GM19328 (cell line): ENCODE measurements around the gene KLF6.

Experiments
- ATAC-seq: cut with Tn5 transposase; IDR thresholded peaks from one replicate; pipeline ENCODE4 v1.9.1; 2021; ENCODE audit warnings: mild to moderate bottlenecking, moderate library complexity; ENCODE audit not compliant: unreplicated experiment

Gene KLF6

DNA sequence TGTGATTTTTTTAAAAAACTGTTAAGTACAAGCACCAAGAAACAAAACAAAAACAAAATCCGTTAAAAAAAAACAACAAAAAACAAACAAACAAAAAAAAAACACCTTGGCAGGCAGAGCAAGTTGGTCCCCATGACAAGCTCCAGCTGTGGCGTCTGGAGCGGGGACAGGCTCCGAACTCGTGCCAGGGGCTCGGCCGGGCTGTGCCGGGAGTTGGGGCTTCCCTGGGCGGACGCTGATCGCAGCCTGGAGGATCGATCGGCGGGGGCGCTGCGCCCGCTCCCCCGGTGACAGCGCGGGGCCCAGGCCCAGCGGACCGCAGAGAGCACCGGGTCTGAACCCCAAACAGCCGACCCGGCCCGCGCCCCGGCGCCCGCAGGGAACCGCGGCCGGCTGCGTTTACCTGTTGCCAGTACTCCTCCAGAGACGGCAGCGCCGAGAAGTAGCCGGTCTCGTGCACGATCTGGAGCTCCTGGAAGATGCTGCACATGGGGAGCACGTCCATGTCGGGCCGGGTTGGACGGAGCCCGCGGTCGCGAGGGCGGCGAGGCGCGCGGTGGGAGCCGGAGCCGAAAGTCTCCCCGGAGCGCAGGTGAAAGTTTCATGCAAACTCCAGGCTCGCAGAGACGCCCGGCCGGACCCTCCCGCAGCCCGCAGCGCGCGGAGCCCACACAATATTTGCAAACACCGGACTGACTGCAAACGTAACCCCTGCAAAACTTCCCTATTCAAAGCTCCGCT is at the start of gene KLF6:
TSS of gene KLF6 (minus strand) at position 700 of the 741 bp plus-strand sequence. CDS start at position 505, 195 bp downstream.
- ATAC-seq = peak; percentile 2

DNA sequence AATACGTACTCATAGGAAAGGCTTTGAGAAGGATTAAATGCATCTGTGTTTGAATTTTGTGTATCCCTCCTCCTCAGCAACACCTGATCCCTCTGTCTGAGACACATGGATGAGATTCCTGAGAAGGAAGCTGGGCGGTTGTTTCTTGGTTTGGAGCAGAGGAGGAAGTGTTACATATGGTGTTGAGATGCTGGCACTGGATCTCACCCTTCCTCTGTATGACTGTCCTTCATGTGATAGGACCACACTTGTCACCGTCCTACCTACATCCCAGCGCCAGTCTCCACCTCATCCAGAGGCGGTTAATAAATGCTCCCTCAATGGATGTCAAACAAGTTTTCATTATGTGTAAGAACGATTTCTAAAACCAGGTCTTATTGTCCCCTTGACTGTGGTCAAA is 49.4 kb upstream of the KLF6 start:
- no peak for ATAC-seq

DNA sequence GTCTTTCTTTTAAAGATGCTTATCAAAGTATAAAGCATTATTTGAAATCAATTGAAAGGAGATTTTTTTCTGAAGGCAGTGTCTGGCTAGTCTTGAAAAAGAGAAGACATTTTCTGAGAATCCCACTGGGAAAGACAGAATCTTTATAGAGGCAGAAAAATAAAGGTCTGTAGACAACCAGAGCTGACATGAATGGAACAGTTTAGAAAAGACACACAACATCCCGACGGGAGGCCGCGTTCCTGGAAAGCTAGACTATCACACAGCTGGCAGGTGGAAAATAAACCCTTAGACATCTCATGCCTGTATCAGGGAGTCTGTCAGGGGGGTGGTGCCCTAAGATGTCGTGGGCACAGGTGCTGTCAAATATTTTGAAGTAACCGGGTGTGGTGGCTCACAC is 48.0 kb upstream of the KLF6 start:
- ATAC-seq = no peak

DNA sequence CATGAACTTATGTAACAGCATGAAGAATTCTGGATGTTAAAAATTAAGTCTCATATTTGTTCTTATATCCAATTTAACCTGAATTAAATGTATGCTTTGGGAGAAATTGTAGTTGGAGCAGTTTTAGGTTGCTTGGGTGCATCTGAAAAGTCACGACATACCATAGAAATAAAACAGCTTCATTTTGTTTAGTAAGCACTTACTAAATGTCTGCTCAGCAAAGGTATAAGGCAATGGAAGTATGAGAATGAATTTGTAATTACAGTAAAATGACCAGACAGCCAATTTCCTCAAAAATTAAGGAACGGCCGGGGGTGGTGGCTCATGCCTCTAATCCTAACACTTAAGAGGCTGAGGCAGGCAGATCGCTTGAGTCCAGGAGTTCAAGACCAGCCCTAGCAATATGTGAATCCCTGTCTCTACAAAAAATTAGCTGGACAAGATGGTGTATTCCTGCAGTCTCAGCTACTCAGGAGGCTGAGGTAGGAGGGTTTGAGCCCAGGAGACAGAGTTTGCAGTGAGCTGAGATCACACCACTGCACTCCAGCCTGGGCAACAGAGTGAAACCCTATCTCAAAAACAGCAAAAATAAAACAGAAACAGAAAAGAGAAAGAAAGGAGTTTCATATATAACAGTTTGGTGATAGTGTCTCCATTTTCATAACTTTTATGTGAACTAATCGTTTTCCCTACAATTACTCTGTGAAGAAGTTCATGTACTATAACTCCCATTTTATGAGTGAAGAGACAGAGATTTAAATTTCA is 47.2 kb upstream of the KLF6 start:
- no peak for ATAC-seq

DNA sequence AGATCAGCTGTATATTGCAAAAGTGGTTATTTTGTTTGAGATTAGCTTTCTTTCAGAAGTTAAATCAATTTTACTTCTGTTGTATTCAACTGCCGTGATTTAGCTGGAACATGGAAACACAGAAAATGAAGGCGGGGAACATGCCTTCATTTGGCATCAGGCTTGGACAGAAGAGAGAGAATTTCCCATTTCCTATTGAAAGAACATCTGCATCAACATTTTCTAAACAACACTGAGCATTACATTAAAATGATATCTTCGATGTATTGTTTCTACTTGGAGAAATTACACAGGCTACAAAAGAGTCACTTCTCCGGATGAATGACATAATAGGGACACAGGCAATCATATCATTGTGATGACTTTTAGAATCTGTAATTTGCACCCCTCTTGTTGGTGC is 46.6 kb upstream of the KLF6 start:
- no peak for ATAC-seq

DNA sequence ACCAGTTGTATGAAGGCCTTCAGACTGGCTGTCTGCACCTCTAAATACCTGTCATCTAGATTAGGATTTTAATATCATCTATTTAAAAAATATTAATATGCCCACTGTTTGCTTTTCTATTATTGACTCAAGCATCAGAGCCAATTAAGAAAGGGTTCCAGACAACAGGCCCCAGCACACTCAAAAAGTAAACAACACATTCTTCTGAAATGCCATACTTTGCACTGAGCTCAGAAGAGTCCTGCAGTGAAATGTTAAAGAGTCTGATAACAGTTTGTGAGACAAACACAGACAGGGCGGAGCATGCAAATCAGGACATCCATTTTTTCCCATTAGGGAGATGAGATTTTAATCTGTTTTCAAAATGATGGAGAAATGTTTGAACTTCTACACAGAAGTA is 45.9 kb upstream of the KLF6 start:
- no peak for ATAC-seq

DNA sequence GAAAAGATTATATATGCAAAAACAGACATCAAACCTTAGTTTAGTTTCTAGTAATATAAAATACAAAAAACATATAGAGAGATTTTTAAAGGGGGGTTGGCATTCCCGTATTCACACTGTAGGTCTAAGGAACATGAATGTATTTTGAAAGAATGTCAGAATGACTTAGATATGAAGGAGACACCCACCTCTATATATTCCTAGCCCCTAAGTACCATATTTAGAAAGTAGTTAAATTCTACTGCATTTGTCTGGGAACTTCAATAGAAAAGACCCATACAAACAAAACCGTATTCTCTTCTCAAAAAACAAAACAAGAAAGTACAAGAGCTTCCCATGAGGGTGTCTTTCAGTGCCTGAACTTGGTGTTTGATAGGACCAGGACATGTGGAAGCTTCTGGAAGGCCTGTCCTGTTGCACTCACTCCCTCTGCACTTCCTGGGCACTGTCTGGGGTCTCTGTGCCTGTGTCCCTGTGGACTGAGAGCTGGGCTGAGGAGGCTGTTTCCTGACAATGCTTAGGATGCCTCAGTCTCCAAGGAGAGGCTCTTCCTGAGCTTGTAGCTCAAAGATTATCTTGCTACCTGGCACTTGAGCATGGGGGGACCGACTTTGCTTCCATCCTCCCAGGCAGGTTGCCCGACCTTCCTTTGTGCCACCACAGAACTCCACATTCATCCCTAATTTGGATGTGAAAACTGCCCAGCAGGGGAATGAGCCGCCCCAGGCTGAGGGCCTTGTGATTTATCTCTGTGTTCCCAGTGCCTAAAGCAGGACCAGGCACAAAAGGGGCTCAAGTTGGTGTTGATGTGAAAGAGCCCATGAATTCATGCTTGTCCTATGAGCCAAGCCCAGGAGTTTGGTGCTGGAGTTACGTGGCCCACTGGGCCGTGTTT is 44.4 kb upstream of the KLF6 start:
- no peak for ATAC-seq

DNA sequence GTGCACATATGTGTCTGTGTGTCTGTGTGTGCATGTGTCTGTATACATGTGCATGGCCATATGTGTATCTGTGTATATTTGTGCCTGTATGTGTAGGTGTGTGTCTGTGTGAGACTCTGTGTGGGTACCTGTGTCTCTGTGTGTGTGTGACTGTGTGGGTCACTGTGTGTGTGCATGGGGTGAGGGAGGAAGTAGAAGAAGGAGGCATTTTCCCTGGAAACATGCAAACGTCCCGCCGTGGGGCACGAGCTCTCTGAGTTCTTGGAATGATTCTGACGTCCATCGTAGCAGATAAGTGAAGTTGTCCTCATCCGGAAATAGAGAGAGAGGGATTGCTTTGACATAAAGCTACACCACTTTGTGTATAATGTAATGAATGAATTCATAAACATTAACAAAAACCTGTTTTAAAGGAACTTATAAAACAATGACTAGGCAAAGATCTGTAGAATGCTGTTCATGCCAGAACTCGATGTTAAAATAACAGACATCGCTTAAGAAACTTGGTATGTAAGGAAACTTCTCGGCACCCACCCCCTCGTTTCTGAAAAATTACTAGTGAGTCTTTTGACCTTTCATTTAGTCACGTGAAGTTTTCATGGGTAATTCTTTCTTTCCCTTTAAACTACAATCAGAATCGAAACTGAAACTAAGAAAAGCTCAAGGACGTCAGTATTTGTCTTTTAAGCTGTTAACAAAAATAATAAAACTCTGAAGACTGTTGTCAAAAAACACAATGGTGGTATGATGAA is 43.6 kb upstream of the KLF6 start:
- ATAC-seq = no peak

DNA sequence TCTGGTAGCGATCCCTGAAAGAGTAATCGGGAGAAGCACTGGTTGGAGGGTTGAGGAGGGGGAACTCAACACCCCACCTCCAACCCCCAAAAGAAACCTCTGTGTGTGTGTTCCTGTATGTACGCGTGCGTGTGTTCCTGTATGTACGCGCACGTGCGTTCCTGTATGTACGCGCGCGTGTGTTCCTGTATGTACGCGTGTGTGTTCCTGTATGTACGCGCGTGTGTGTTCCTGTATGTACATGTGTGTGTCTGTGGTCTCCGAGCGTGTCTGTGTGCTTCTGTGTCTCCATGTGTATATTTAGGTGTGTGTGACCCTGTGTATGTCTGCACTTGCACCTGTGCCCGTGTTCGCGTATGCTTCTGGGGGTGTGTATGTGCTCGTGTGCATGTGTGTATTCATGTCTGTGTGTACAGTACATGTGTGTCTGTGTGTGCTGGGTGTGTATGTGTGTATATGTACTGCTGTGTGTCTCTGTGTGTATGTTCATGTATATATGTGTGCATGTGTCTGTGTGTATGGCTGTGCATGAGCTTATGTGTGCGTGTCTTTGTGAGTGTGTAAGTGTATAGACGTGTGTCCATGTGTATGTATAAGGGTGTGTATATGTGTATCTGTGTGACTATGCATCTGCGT is 42.9 kb upstream of the KLF6 start:
- no peak for ATAC-seq

DNA sequence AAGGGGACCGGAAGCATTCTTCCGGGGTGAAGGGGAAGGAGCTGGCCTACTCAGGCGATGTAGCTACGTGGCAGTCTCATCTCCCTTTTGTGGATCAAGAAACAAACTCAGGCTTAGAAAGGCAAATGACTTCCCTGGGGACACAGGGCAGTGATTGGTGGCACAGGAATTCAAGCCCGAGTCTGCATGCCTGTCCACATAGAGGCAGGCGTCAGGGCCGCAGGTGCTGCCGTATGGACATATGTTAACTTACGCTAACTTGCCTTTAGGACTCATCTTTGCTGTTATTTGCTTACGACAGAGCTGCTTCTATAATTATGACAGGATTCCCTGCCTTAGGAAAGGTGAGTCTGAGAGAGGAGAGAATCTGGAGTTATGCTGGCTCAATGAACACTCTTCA is 42.3 kb upstream of the KLF6 start:
- ATAC-seq = no peak

DNA sequence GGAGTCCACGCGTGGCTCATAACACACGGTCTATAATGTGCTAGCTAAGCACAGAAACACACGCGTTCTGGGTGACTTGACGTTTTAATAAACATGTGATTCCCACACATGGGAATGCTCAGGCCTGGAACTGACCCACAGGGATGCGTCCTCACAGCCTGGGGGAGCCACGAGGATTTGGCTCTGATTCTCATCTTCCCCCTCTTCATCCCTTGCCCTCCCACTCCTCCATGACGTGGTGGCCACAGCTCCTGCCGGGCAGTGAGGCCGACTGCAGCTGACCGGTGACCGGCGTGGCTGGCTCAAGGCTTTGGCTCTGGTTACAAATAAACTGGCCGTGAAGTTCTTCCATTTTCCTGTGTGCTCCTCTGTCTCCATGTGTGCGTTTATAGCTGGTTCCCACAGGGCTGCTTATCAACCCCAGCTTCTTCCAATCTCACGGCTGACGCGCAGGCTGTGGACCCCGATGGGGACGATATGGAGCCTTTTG is 40.9 kb upstream of the KLF6 start:
- ATAC-seq = no peak

DNA sequence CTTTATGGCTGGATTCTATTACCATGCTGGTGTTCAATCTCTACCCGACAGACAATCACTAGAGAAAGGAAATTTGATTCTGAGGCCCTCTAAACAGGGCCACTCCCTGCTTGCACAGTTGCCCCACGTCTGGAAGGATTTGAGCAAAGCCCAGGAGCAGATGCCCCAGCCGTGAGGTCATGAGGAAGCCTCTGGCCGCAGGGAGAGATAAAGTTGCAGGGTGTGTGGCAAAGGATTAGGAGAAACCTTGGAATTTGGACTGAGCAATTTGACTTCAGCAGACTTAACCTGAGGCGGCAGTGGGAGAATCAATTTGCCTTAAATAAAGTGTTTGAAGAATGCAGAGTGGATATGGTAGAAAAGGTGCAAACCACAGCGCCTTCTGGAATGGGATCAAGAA is 40.2 kb upstream of the KLF6 start:
- no peak for ATAC-seq

DNA sequence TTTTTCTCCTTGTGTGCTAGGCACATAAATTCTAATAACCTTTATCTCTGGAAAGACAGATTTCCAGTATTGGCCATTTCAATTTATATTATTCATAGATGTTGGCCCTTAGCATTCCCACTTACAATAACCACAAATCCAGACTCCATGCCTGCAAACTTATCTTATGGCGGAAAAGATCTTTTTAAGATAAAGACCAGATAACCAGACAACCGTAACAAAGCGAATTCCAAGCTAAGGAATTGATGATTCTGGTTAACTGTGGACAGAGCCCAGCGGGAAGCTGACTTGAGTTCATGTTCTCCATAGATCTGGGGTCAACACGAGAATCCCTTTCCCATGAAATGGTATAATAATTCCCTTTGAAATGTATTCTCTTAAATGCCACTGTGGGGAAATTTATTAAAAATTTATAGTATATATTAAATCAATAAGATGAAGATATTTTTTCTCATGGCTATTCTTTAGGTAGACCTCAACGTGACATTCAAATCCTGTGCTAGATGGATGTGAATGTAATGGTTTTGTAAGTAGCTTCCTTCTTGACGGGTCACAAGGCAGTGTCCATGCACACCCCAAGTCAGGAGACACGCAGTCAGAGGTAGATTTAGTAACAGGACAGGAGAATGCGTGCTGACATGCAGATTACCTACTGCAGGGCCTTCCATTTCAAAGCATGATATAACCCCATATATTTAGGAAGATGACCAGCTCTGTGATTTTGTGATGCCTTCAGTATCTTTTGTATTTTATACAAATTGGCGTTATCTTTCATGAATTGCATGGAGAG is 37.7 kb upstream of the KLF6 start:
- ATAC-seq = no peak

DNA sequence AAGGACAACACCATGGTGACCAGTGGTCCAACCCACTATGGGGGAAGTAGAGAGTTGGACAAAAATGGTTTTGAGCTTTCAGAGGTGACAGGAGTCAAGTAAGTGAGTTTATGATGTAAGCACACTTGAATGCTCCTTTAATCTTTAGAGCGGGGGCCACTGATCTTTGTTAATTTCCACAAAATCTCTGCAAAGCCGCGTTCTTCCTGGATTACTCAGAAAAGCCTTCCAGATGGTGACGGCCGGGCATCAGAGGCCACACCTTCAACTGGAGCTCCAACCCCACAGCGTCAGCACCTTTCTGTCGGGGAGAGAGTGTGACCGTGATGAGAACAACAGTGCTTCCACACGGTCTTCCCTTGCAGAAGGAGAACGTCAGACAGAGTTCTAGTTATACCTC is 35.2 kb upstream of the KLF6 start:
- no peak for ATAC-seq

DNA sequence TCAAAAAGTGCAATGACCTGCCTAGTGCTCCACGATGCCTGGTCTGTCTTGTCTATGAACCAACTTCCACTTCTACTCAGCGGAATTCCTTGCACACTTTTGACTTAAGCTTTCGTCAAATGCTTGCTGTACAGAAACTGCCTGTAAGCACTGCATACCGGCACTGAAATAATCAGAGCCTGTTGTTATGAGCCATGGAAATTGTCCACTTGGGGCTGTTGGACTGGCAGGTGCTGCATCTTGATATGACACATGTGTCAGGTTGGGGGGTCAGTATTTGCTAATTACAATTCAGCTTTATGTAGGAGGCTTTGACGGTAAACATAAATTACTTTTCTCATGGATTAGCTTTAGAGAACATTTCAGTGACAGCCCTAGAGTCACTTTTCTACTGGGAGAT is 32.0 kb upstream of the KLF6 start:
- ATAC-seq = no peak

DNA sequence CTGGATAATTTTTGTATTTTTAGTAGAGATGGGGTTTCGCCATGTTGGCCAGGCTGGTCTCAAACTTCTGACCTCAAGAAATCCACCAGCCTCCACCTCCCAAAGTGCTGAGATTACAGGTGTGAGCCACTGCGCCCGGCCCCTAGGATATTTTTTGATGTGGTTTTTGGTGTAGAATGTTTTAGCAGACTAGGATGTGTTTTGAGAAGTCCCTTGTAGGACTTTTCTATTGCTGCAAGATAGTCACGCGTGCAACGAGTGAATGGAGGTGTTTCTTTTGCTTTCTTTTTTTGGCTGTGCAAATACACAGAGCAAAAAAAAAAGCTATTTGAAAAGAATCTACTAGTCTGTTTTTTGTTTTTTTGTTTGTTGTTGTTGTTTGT is 29.8 kb upstream of the KLF6 start:
- ATAC-seq = no peak

DNA sequence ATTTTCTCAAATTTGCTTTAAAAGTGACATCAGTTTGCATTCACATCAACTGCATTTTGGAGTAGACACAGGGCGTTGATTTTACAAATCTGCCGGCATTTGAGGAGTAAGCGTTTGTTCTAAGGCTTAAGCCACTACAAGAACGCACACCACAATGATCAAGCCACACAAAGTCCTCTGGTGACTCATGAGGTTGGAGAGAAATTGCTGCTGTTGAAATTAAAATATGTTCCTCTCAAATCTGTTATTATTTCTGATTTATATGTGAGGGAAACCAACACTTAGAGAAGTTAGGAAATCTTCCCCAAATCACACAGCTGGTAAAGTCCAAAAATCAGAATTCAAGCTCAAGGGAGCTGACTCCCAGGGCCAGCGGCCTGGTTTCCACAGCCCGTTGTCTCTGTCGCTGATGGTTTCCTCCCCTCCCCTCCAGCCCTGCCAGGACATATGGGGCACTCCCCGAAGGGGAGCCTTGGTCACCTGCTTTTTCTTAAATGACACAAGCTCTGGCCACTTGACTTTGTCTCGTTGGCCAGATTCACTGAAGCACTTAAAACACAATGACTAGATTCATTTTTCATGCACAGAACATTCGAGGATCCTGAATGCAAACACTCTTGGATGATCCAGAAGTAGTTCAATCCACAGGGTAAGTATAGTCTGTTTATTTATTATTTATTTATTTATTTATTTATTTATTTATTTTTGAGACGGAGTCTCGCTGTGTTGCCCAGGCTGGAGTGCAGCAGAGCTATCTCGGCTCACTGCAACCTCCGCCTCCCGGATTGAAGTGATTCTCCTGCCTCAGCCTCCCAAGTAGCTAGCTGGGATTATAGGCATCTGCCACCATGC is 29.2 kb upstream of the KLF6 start:
- no peak for ATAC-seq

DNA sequence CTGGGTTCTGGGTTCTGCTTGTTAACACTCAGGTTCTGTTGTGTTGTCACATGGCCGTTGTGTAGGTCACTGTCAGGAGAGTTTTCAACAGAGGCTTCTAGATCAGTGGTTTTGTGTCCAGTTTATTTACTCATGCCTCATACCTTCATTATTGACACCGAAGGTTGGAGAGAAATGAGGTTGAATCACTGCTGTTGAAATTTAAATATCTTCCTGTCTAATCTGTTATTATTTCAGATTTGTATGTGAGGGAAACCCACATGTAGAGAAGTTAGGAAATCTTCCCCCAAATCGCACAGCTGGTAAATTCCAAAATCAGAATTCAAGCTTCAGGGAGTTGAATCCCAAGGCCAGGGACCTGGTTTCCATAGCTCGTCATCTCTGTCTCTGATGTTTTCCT is 28.3 kb upstream of the KLF6 start:
- no peak for ATAC-seq

DNA sequence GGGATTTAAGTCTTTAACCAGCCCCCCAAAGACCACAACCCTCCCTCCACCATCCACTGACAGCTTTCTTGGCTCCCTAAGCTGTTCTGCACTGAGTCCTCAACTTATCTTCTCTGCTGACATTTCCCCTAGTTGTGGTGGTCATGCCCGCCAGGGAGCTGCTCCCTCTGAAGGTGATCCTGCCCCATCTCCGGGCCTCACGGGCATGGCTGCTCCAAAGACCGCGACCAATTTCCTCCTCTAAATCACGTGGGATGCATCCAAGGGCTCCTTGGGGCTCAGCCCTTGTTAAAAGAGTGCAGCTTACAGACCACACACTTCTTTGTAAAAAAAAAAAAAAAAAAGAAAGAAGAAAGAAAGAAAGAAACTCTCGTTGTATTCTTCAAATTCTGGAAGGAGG is 27.1 kb upstream of the KLF6 start:
- no peak for ATAC-seq
